Measurements from ENCODE around the gene SLC2A5.
A peak's percentile ranks its signal among the peaks of the same experiment; 100 is the strongest.

Gene SLC2A5

GRCh38 chr1:8989821-8990220 lies 79.6 kb downstream of the SLC2A5 start:
- TF ChIP-seq CREB1 (IDR thresholded peaks at IDR 0.05; ENCODE audit: low read depth) (no peak), YY1 (IDR thresholded peaks at IDR 0.05; ENCODE audit: low read depth) (no peak), TEAD4 (IDR thresholded peaks at IDR 0.05) (no peak), EGR1 (IDR thresholded peaks at IDR 0.05) (no peak), RAD21 (IDR thresholded peaks at IDR 0.05; ENCODE audit: low read depth) (no peak), MAX (IDR thresholded peaks at IDR 0.05) (no peak), USF1 (IDR thresholded peaks at IDR 0.05) (no peak), NFIC (IDR thresholded peaks at IDR 0.05) (no peak), ZBTB7A (IDR thresholded peaks at IDR 0.05; ENCODE audit: low read depth) (no peak), TAF1 (IDR thresholded peaks at IDR 0.05; ENCODE audit: low read depth) (no peak)

GRCh38 chr1:8989061-8989460 lies 80.4 kb downstream of the SLC2A5 start:
- TF ChIP-seq TAF1 (IDR thresholded peaks at IDR 0.05; ENCODE audit: low read depth): no peak
- no peak for TF ChIP-seq TCF12 (IDR thresholded peaks at IDR 0.05; ENCODE audit: low read depth)
- no peak for TF ChIP-seq MAX (IDR thresholded peaks at IDR 0.05)
- no peak for TF ChIP-seq EP300 (IDR thresholded peaks at IDR 0.05; ENCODE audit: borderline replicate concordance)
- TF ChIP-seq EGR1 (IDR thresholded peaks at IDR 0.05): no peak
- TF ChIP-seq ZBTB7A (IDR thresholded peaks at IDR 0.05; ENCODE audit: low read depth): no peak
- TF ChIP-seq CREB1 (IDR thresholded peaks at IDR 0.05; ENCODE audit: low read depth): no peak
- no peak for TF ChIP-seq CEBPB (IDR thresholded peaks at IDR 0.05)
- no peak for TF ChIP-seq TEAD4 (IDR thresholded peaks at IDR 0.05)

- TF ChIP-seq REST (IDR thresholded peaks at IDR 0.05; ENCODE audit: low read depth) (no peak), TAF1 (IDR thresholded peaks at IDR 0.05; ENCODE audit: low read depth) (no peak), EP300 (IDR thresholded peaks at IDR 0.05; ENCODE audit: borderline replicate concordance) (no peak), TCF12 (IDR thresholded peaks at IDR 0.05; ENCODE audit: low read depth) (no peak), ZBTB7A (IDR thresholded peaks at IDR 0.05; ENCODE audit: low read depth) (no peak), FOXM1 (IDR thresholded peaks at IDR 0.05; ENCODE audit: borderline replicate concordance, low read depth) (no peak), YY1 (IDR thresholded peaks at IDR 0.05; ENCODE audit: low read depth) (no peak), EGR1 (IDR thresholded peaks at IDR 0.05) (no peak), USF1 (IDR thresholded peaks at IDR 0.05) (no peak), NFIC (IDR thresholded peaks at IDR 0.05) (no peak), RAD21 (IDR thresholded peaks at IDR 0.05; ENCODE audit: low read depth) (no peak), MAX (IDR thresholded peaks at IDR 0.05) (no peak), CREB1 (IDR thresholded peaks at IDR 0.05; ENCODE audit: low read depth) (no peak), CEBPB (IDR thresholded peaks at IDR 0.05) (no peak)
Measured at GRCh38 chr1:8988618-8988967, 80.8 kb downstream of the SLC2A5 start.

GRCh38 chr1:8987881-8988617 lies 81.4 kb downstream of the SLC2A5 start:
- TF ChIP-seq EGR1 (IDR thresholded peaks at IDR 0.05) (no peak), TCF12 (IDR thresholded peaks at IDR 0.05; ENCODE audit: low read depth) (no peak), FOXM1 (IDR thresholded peaks at IDR 0.05; ENCODE audit: borderline replicate concordance, low read depth) (no peak), TEAD4 (IDR thresholded peaks at IDR 0.05) (no peak), RAD21 (IDR thresholded peaks at IDR 0.05; ENCODE audit: low read depth) (peak; percentile 85), MAX (IDR thresholded peaks at IDR 0.05) (no peak), YY1 (IDR thresholded peaks at IDR 0.05; ENCODE audit: low read depth) (no peak), CREB1 (IDR thresholded peaks at IDR 0.05; ENCODE audit: low read depth) (no peak)

GRCh38 chr1:8986814-8987190 lies 82.6 kb downstream of the SLC2A5 start:
- no peak for TF ChIP-seq TEAD4 (IDR thresholded peaks at IDR 0.05)

- TF ChIP-seq RAD21 (IDR thresholded peaks at IDR 0.05; ENCODE audit: low read depth) (no peak), NFIC (IDR thresholded peaks at IDR 0.05) (peak; percentile 69), YY1 (IDR thresholded peaks at IDR 0.05; ENCODE audit: low read depth) (no peak)
Measured at GRCh38 chr1:8985915-8986813, 83.3 kb downstream of the SLC2A5 start.

Data from Ishikawa (cell line).